ENCODE measurements around the gene LAG3. TPM values are rescaled to one million over a fixed set of nuclear protein-coding genes. Genes with fewer than 3 reads are reported as not detected.
"Not testable (repeated sequence)": the region's sequence is repeated elsewhere in the genome, so short reads cannot be mapped to it uniquely, and the experiment has no call there.

The LAG3 gene
- 0.17 TPM in 1 of 2 replicates, not detected in the other for total RNA-seq (2014; rRNA removed; shearing (Covaris generic); ENCODE audit: low replicate concordance)

DNA sequence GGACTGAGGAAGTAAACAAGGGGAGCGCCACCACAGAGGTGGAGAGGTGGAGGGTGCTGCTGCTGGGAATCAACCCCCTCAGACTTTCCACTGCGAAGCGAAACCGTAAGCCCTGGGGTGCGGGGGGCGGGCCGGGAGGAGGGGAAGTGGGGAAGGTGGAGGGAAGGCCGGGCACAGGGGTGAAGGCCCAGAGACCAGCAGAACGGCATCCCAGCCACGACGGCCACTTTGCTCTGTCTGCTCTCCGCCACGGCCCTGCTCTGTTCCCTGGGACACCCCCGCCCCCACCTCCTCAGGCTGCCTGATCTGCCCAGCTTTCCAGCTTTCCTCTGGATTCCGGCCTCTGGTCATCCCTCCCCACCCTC, at the start of gene LAG3:
TSS of gene LAG3 (plus strand) at position 190 of the 365 bp plus-strand sequence. CDS start 333 bp downstream, outside the sequence.
- no peak within 1 kb of the TSS for H3K4me3 ChIP-seq
- no peaks in the 10 kb centered on the region for H3K9me3 ChIP-seq
- no peaks in the 10 kb centered on the region for H3K27me3 ChIP-seq
- DNase-seq, result no peak
- H3K36me3 ChIP-seq, result peaks cover 37% of the 10 kb centered on the region

GRCh38 chr12:6722863-6723262, 49.5 kb upstream of the LAG3 start:
- H3K27me3 ChIP-seq, result no peaks in the 10 kb centered on the region
- peak overlapping the region; percentile 67 for H3K4me3 ChIP-seq
- peaks cover 6% of the 10 kb centered on the region; the same call in 1 of the 2 replicates for H3K36me3 ChIP-seq
- H3K9me3 ChIP-seq, result no peaks in the 10 kb centered on the region
- no peak for DNase-seq

DNA sequence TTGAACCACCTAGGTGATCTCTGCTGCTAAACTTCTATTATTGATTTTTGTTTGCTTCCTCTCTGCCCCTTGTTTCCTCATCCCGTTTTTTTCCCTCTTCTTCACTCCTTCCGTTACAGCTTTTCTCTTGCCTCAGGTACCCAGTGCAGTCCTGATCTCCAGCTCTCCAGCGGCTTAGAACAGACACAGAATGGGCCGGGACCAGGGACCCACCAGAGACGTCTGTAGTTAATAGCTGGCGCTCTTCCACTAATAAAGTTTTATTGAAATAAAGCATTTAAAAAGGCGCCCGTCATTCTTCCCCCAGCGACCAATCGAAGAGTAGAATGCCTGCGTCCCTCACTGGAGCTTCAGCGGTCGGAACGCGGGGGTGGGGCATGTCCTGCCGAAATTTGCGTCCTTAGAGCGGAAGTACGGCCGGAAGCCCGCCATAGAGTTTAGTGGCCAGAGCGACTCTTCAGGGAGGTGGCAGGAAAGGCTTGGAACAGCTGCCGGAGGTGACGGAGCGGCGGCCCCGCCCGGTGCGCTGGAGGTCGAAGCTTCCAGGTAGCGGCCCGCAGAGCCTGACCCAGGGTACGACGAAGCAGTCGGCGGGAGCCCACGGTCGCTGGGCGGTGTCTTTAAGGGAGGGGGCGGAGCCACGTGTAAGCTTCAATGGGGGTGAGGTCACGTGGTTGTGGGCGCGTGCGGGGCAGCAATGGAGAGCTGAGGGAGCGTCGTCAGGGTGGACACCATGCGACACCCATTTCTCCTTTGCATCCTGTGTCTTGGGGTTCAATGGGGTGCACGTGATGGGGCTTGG, 48.5 kb upstream of the LAG3 start, which contains the start of gene COPS7A:
TSS of gene COPS7A (plus strand) at position 440 of the 802 bp plus-strand sequence. CDS start 611 bp downstream, outside the sequence.
- Histone ChIP-seq H3K27me3 (no peaks in the 10 kb centered on the region), H3K36me3 (peaks cover 13% of the 10 kb centered on the region), H3K9me3 (no peaks in the 10 kb centered on the region), H3K4me3 (peak within 1 kb of the TSS; percentile 67)
- DNase-seq, result peak; percentile 99

DNA sequence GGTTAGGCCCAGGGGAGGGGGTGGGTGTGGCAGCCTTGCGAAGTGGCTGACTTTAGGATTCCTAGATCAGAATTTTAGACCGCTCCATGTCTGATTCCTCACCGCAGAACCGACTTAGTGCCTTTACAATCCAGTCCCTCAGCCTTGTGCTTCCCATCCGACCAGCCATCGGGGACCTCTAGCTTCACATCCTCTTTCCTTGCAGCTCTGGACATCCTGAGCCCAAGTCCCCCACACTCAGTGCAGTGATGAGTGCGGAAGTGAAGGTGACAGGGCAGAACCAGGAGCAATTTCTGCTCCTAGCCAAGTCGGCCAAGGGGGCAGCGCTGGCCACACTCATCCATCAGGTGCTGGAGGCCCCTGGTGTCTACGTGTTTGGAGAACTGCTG, 47.9 kb upstream of the LAG3 start:
- peaks cover 13% of the 10 kb centered on the region for H3K36me3 ChIP-seq
- peak overlapping the region; percentile 67 for H3K4me3 ChIP-seq
- peak; percentile 15 for DNase-seq
- no peaks in the 10 kb centered on the region for H3K27me3 ChIP-seq
- H3K9me3 ChIP-seq, result no peaks in the 10 kb centered on the region

- H3K9me3 ChIP-seq, result no peaks in the 10 kb centered on the region
- H3K27me3 ChIP-seq, result no peaks in the 10 kb centered on the region
- no peak for DNase-seq
- H3K36me3 ChIP-seq, result peaks cover 21% of the 10 kb centered on the region
- H3K4me3 ChIP-seq, result no peak overlapping the region
Observed at GRCh38 chr12:6725350-6725749, 47.0 kb upstream of the LAG3 start.

- Histone ChIP-seq H3K36me3 (peaks cover 33% of the 10 kb centered on the region), H3K27me3 (no peaks in the 10 kb centered on the region), H3K9me3 (no peaks in the 10 kb centered on the region), H3K4me3 (no peak overlapping the region)
- DNase-seq, result no peak
Observed at GRCh38 chr12:6729186-6729585, 43.1 kb upstream of the LAG3 start.

- H3K27me3 ChIP-seq, result no peaks in the 10 kb centered on the region
- DNase-seq, result no peak
- no peaks in the 10 kb centered on the region for H3K9me3 ChIP-seq
- peaks cover 33% of the 10 kb centered on the region for H3K36me3 ChIP-seq
- H3K4me3 ChIP-seq, result no peak overlapping the region
Observed at GRCh38 chr12:6730169-6730568, 42.2 kb upstream of the LAG3 start.

DNA sequence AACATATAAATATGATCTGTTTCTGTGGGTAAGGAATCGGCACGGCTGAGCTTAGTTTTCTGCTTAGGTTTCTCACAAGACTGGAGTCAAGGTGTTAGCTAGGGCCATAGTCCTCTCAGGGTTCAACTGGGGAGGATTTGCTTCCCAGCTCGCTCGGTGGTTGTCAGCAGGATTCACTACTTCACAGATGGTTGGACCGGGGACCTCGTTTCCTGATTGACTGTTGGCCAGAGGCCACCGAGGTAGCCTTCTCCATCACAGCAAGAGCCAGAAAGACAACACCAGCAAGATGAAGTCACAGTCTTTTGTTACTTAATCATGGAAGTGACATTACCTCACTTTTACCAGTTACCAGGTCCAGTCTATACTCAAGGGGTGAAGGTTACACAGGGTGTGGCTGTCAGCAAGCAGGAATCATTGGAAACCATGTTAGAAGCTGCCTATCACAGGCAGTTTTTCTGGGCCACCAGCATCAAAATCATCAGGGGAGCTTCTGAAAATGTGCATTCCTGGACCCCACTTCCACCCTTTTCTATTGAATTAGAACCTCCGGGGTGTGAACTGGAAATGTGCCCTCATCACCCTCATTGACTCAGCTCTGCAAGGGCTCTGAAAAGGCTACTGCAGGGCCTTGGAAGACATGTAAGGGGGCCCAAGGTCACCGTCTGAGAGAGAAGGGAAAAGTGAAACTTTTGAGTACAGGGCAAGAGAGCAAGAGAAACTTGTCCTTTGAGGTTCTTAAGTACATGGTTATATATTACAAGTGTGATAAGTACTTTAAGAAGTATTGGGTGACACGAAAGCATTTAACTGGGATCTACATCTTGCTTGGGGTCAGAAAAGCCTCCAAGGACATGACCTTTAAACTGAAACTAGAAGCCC, 37.6 kb upstream of the LAG3 start:
- no peaks in the 10 kb centered on the region for H3K27me3 ChIP-seq
- no peak overlapping the region for H3K4me3 ChIP-seq
- H3K36me3 ChIP-seq, result peaks cover 24% of the 10 kb centered on the region
- no peaks in the 10 kb centered on the region; the same call in 1 of the 2 replicates for H3K9me3 ChIP-seq
- no peak for DNase-seq

DNA sequence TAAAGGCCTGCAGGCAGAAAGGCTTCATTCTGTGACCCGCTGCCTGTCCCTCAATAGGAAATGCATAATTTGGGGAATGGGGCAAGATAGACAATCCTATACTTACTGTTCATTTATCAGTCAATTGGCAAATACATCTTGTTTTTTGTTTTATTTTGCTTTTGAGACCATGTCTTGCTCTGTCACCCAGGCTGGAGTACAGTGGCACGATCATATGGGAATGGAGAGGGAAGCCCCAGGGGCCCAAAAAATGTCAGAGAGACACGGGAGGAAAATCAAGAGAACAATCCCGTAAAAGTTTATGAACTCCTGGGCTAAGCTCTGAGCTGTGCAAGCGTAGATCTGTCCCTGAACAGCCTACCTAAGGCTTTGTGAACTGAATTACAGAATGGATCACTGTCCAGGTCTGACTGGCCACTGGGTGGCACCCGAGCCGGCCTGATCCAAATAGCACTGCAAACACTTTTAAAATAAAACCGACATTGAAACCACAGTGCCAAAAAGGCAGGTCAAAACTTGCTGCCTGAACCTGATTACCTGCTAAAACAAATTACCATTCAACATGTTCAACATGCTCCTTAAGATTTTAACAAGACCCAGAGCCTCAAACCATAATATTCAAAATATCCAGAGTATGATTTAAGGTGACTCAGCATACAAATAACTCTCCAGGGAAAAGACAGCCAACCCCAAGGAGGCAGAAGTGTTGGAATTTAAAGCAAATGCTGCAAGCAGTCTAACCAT, 36.7 kb upstream of the LAG3 start:
- peaks cover 16% of the 10 kb centered on the region for H3K36me3 ChIP-seq
- no peaks in the 10 kb centered on the region; the same call in 1 of the 2 replicates for H3K9me3 ChIP-seq
- peak; percentile 36 for DNase-seq
- H3K27me3 ChIP-seq, result no peaks in the 10 kb centered on the region
- H3K4me3 ChIP-seq, result no peak overlapping the region

GRCh38 chr12:6736754-6737153, 35.6 kb upstream of the LAG3 start:
- no peaks in the 10 kb centered on the region for H3K27me3 ChIP-seq
- no peak for DNase-seq
- no peaks in the 10 kb centered on the region; the same call in 1 of the 2 replicates for H3K9me3 ChIP-seq
- peaks cover 7% of the 10 kb centered on the region for H3K36me3 ChIP-seq
- H3K4me3 ChIP-seq, result no peak overlapping the region

GRCh38 chr12:6742080-6742479, 30.2 kb upstream of the LAG3 start:
- H3K9me3 ChIP-seq, H3K4me3 ChIP-seq, H3K27me3 ChIP-seq, DNase-seq, H3K36me3 ChIP-seq: not testable (repeated sequence)

DNA sequence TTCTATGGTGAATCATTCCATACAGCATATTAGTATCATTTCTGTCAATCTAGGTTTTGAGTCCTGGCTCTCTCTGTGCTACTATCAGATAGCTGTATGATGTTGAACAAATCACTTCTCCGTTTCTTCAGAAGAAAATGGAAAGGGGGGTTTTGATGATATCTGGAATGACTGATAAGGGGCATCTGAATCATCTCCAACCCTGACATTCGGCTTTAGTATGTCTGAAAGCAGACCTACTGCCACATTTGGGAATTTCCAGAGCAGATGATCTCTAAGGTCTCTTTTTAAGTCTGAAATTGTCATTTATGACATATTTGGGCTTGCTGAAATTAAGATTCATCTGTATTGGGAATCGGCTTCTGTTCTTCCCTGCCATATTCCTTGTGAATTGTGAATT, 29.5 kb upstream of the LAG3 start:
- Histone ChIP-seq H3K4me3 (no peak overlapping the region), H3K9me3 (no peaks in the 10 kb centered on the region), H3K27me3 (no peaks in the 10 kb centered on the region), H3K36me3 (peaks cover 8% of the 10 kb centered on the region)
- no peak for DNase-seq

GRCh38 chr12:6743300-6743699, 29.0 kb upstream of the LAG3 start:
- H3K27me3 ChIP-seq, result not testable (repeated sequence)

GRCh38 chr12:6745741-6746525, 26.4 kb upstream of the LAG3 start:
- H3K4me3 ChIP-seq, result no peak overlapping the region
- no peak for DNase-seq

More at GRCh38 chr12:6743300-6743699, 29.0 kb upstream of the LAG3 start:
- H3K4me3 ChIP-seq, DNase-seq, H3K9me3 ChIP-seq: not testable (repeated sequence)
- H3K36me3 ChIP-seq, result peaks cover 12% of the 10 kb centered on the region

GRCh38 chr12:6747216-6747615, 25.1 kb upstream of the LAG3 start:
- Histone ChIP-seq H3K4me3 (no peak overlapping the region), H3K27me3 (no peaks in the 10 kb centered on the region), H3K36me3 (peaks cover 51% of the 10 kb centered on the region), H3K9me3 (no peaks in the 10 kb centered on the region)
- no peak for DNase-seq

More at GRCh38 chr12:6745741-6746525, 26.4 kb upstream of the LAG3 start:
- Histone ChIP-seq H3K9me3 (no peaks in the 10 kb centered on the region), H3K36me3 (peaks cover 39% of the 10 kb centered on the region), H3K27me3 (no peaks in the 10 kb centered on the region)

GRCh38 chr12:6748761-6749160, 23.6 kb upstream of the LAG3 start:
- DNase-seq, result no peak
- H3K9me3 ChIP-seq, result no peaks in the 10 kb centered on the region
- no peak overlapping the region for H3K4me3 ChIP-seq
- H3K27me3 ChIP-seq, result no peaks in the 10 kb centered on the region
- peaks cover 58% of the 10 kb centered on the region for H3K36me3 ChIP-seq
